HG02642 (cell line): ENCODE data around the gene OGDH.

Experiments
- ATAC-seq: cut with Tn5 transposase; IDR thresholded peaks from one replicate; pipeline ENCODE4 v1.9.1; 2021; ENCODE audit warnings: mild to moderate bottlenecking; ENCODE audit not compliant: unreplicated experiment, poor library complexity

OGDH gene

DNA sequence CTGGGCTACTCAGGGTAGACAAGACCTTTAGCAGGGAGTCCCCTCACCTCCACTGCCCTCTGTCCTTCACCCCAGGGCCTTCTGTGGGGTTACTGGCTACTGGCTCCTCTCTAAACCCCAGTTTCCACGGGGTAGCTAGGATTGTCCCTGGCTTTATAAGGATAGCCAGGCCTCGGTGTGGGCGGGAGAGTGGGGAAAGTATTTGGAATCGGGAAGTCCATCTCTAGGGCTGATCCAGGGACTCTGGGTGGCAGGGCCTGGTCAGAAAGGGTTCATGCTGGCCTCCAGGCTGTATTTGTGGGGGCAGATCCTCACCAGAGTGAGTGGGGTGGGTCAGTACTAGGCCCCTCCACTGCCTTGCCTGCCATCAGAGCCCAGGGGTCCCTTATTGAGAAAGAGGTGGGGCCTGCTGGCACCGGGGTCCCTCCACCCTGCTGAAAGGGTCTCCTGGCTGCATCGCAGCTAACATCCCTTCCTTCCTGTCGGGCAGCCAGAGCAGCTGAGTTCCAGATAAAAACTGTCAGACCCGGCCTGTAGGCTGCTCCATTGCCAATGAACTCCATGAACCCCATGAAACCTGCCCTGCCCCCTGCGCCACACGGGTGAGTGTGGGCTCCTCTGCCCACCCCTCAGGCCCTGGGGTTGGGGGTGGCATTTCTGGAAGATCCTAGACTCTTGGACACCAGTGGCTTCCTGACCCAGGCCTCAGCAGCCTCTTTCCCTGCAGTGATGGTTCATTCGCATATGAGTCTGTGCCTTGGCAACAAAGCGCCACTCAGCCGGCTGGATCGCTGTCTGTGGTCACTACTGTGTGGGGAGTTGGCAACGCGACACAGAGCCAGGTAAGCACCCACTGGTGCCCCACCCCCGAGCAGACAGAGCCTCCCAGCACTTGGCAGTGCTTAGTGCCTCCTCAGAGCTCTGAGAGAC is 149.5 kb downstream of the OGDH start:
- no peak for ATAC-seq

DNA sequence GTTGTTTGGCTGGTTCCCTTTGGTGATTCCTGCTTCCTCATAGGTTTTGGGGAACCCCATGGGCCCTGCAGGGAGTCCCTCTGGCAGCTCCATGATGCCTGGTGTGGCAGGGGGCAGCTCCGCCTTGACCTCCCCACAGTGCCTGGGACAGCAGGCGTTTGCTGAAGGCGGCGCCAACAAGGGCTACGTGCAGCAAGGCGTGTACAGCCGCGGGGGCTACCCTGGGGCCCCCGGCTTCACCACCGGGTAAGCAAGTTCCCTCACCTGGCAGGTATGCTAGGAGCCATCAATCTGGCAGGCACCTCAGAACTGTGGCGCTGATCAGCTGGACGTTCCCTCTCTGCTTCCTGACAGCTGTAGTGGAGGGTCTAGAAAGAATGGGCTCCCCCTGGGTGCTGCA is 150.5 kb downstream of the OGDH start:
- ATAC-seq: no peak

DNA sequence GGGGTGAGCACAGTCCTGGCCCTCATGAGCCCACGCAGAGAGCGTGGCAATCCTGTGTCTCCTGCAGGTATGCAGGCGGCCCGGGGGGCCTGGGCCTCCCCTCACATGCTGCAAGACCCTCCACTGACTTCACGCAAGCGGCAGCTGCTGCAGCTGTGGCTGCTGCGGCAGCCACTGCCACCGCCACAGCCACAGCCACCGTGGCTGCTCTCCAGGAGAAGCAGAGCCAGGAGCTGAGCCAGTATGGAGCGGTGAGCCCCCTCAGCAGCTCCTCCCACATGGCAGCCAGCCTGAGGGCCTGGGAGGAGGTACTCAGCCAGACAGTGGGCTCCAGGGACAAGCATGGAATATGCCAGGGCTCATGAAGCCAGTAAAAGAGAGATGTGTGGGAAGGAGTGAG is 150.9 kb downstream of the OGDH start:
- no peak for ATAC-seq

DNA sequence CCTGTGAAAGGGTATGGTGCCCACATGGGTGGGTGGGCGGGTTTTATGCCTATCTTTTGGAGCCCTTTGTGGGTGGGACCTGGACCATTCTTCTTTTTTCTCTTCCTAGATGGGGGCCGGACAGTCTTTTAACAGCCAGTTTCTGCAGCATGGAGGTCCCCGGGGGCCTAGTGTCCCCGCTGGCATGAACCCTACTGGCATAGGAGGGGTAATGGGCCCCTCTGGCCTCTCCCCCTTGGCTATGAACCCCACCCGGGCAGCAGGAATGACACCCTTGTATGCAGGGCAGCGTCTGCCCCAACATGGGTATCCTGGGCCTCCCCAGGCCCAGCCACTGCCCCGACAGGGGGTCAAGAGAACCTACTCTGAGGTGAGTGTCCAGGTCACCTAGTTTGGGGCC is 151.3 kb downstream of the OGDH start:
- ATAC-seq: no peak
